GM12875 (cell line): ENCODE results near the gene IL31RA.

Experiments
- H3K4me3 ChIP-seq: one replicate; pipeline ENCODE4 v1.5.1; 2011; ENCODE audit warnings: low read depth, low read length, control low read depth
- CTCF ChIP-seq: IDR thresholded peaks from 2 replicates; pipeline ENCODE4 v1.5.1; 2011; ENCODE audit warnings: low read depth, mild to moderate bottlenecking, control low read depth, inconsistent platforms, low read length, moderate library complexity, borderline replicate concordance; ENCODE audit not compliant: insufficient read depth

Gene IL31RA

GRCh38 chr5:55869847-55870246 is 18.7 kb downstream of the IL31RA start:
- no peak overlapping the region for H3K4me3 ChIP-seq
- TF ChIP-seq CTCF: no peak

- TF ChIP-seq CTCF: no peak
- no peak overlapping the region for H3K4me3 ChIP-seq
Observed at GRCh38 chr5:55873234-55873633, 22.1 kb downstream of the IL31RA start.

- no peak for TF ChIP-seq CTCF
- H3K4me3 ChIP-seq: no peak overlapping the region
Observed at GRCh38 chr5:55877655-55878054, 26.5 kb downstream of the IL31RA start.

GRCh38 chr5:55880453-55880852 is 29.3 kb downstream of the IL31RA start:
- no peak overlapping the region for H3K4me3 ChIP-seq
- TF ChIP-seq CTCF: no peak

- no peak for TF ChIP-seq CTCF
- H3K4me3 ChIP-seq: no peak overlapping the region
Observed at GRCh38 chr5:55885359-55885758, 34.2 kb downstream of the IL31RA start.

GRCh38 chr5:55888205-55888604 is 37.0 kb downstream of the IL31RA start:
- TF ChIP-seq CTCF: no peak
- H3K4me3 ChIP-seq: no peak overlapping the region

- no peak overlapping the region for H3K4me3 ChIP-seq
- no peak for TF ChIP-seq CTCF
Observed at GRCh38 chr5:55892479-55892878, 41.3 kb downstream of the IL31RA start.
